WERI-Rb-1 (cell line): ENCODE measurements around the gene CNOT3.
"Not testable (repeated sequence)": the region's sequence is repeated elsewhere in the genome, so short reads cannot be mapped to it uniquely, and the experiment has no call there.

Experiments
- DNase-seq: peaks from one replicate; pipeline ENCODE4 v3.0.0-alpha.2; 2020
- H3K27ac ChIP-seq: fragments of 250-450 bp; sonication (Bioruptor Pico); 2 replicates; pipeline ENCODE4 v1.5.1; 2020; ENCODE audit warnings: mild to moderate bottlenecking, moderate library complexity
- H3K27me3 ChIP-seq: fragments of 250-450 bp; sonication (Bioruptor Pico); 2 replicates; pipeline ENCODE4 v1.5.1; 2021; ENCODE audit warnings: mild to moderate bottlenecking, low read depth, moderate library complexity; ENCODE audit not compliant: insufficient read depth, severe bottlenecking
- H3K36me3 ChIP-seq: fragments of 250-450 bp; sonication (Bioruptor Pico); 2 replicates; pipeline ENCODE4 v1.5.1; 2020; ENCODE audit warnings: mild to moderate bottlenecking, moderate library complexity
- H3K4me3 ChIP-seq: 2 replicates; pipeline ENCODE4 v1.5.1; 2011; ENCODE audit warnings: low read depth, mild to moderate bottlenecking, control low read depth, low read length
- H3K9me3 ChIP-seq: fragments of 250-450 bp; sonication (Bioruptor Pico); 2 replicates; pipeline ENCODE4 v1.5.1; 2021; ENCODE audit warnings: mild to moderate bottlenecking, moderate library complexity; ENCODE audit not compliant: severe bottlenecking
- CTCF ChIP-seq: IDR thresholded peaks from 2 replicates; pipeline ENCODE4 v1.5.1; 2011; ENCODE audit warnings: low read depth, mild to moderate bottlenecking, control low read depth, inconsistent platforms, low read length

Gene CNOT3

GRCh38 chr19:54137699-54138488, at the start of gene CNOT3:
Gene CNOT3, plus strand, starts transcription at chr19:54137762. Its CDS starts 5,217 bp downstream, at chr19:54142979.
- no peak for DNase-seq
- TF ChIP-seq CTCF, result no peak
- H3K27me3 ChIP-seq, result no peaks in the 10 kb centered on the region
- peaks cover 46% of the 10 kb centered on the region for H3K36me3 ChIP-seq
- peak within 1 kb of the TSS; percentile 84 for H3K4me3 ChIP-seq
- H3K27ac ChIP-seq, result peak within 1 kb of the TSS; percentile 95
- no peaks in the 10 kb centered on the region for H3K9me3 ChIP-seq

- peaks cover 3% of the 10 kb centered on the region for H3K9me3 ChIP-seq
- H3K27ac ChIP-seq, result no peak overlapping the region
- no peak for DNase-seq
- H3K36me3 ChIP-seq, result no peaks in the 10 kb centered on the region
- peaks cover 53% of the 10 kb centered on the region for H3K27me3 ChIP-seq
- no peak for TF ChIP-seq CTCF
- no peak overlapping the region for H3K4me3 ChIP-seq
Measured at GRCh38 chr19:54094426-54095000, 43.0 kb upstream of the CNOT3 start.

GRCh38 chr19:54095136-54095858, 42.3 kb upstream of the CNOT3 start:
- no peak for DNase-seq
- Histone ChIP-seq H3K9me3 (peaks cover 3% of the 10 kb centered on the region), H3K4me3 (peak overlapping the region; percentile 12; the same call in 1 of the 2 replicates), H3K36me3 (no peaks in the 10 kb centered on the region), H3K27ac (no peak overlapping the region), H3K27me3 (peaks cover 52% of the 10 kb centered on the region)
- no peak for TF ChIP-seq CTCF

- not testable (repeated sequence) for H3K36me3 ChIP-seq, H3K9me3 ChIP-seq, H3K27ac ChIP-seq
- Histone ChIP-seq H3K4me3 (peak overlapping the region; percentile 12; the same call in 1 of the 2 replicates), H3K27me3 (peaks cover 49% of the 10 kb centered on the region)
- DNase-seq, result peak; percentile 34
Measured at GRCh38 chr19:54095859-54096616, 41.5 kb upstream of the CNOT3 start.

- Histone ChIP-seq H3K36me3 (no peaks in the 10 kb centered on the region), H3K4me3 (no peak overlapping the region; the same call in 1 of the 2 replicates), H3K27ac (no peak overlapping the region), H3K9me3 (peaks cover 3% of the 10 kb centered on the region), H3K27me3 (peaks cover 47% of the 10 kb centered on the region)
- no peak for TF ChIP-seq CTCF
- no peak for DNase-seq
Measured at GRCh38 chr19:54096617-54097106, 40.9 kb upstream of the CNOT3 start.
